GM23338 (cell line): ENCODE measurements around the gene TSPEAR. TPM values are rescaled to one million over a fixed set of nuclear protein-coding genes. Genes with fewer than 3 reads are reported as not detected.

ENCODE experiments used
- ATAC-seq: fragments of 200-7000 bp; cut with Tn5 transposase; 3 replicates; pipeline ENCODE4 v1.9.1; 2020
- DNase-seq: peaks from one replicate; pipeline ENCODE4 v3.0.0-alpha.2; 2015; ENCODE audit warnings: low spot score
- H2AFZ ChIP-seq: fragments of 200-600 bp; sonication (generic); 2 replicates; pipeline ENCODE4 v1.8.0; 2016; ENCODE audit warnings: antibody characterized with exemption, mild to moderate bottlenecking, moderate library complexity
- H3F3A ChIP-seq: fragments of 200-600 bp; sonication (generic); replicated peaks from 2 replicates; pipeline ENCODE4 v1.8.0; 2017; ENCODE audit warnings: antibody characterized with exemption, mixed run types, low read depth
- H3K27ac ChIP-seq: fragments of 200-600 bp; sonication (generic); 2 replicates; pipeline ENCODE4 v1.6.1; 2016; ENCODE audit warnings: low read depth
- H3K27me3 ChIP-seq: fragments of 200-600 bp; sonication (generic); 2 replicates; pipeline ENCODE4 v1.8.0; 2016; ENCODE audit warnings: mild to moderate bottlenecking, mixed run types, moderate library complexity; ENCODE audit not compliant: insufficient read depth
- H3K36me3 ChIP-seq: fragments of 200-600 bp; sonication (generic); 2 replicates; pipeline ENCODE4 v1.8.0; 2016; ENCODE audit warnings: mild to moderate bottlenecking; ENCODE audit not compliant: insufficient read depth
- H3K4me1 ChIP-seq: fragments of 200-600 bp; sonication (generic); 2 replicates; pipeline ENCODE4 v1.8.0; 2016; ENCODE audit warnings: mild to moderate bottlenecking, moderate library complexity; ENCODE audit not compliant: insufficient read depth
- H3K4me2 ChIP-seq: fragments of 200-600 bp; sonication (generic); 2 replicates; pipeline ENCODE4 v1.7.1; 2017; ENCODE audit warnings: mixed run types
- H3K4me3 ChIP-seq: fragments of 200-600 bp; sonication (generic); 2 replicates; pipeline ENCODE4 v1.6.1; 2016; ENCODE audit warnings: mixed run types
- H3K79me2 ChIP-seq: fragments of 200-600 bp; sonication (generic); replicated peaks from 2 replicates; pipeline ENCODE4 v1.8.0; 2017; ENCODE audit warnings: mild to moderate bottlenecking; ENCODE audit not compliant: insufficient read depth
- H3K9me2 ChIP-seq: fragments of 200-600 bp; sonication (generic); 2 replicates; pipeline ENCODE4 v1.8.0; 2017; ENCODE audit not compliant: insufficient read depth
- H4K20me1 ChIP-seq: fragments of 200-600 bp; sonication (generic); replicated peaks from 2 replicates; pipeline ENCODE4 v1.8.0; 2017; ENCODE audit warnings: mild to moderate bottlenecking; ENCODE audit not compliant: insufficient read depth
- H3K27ac Mint-ChIP-seq: 2 replicates; pipeline ENCODE4 v1.8.0; 2020; ENCODE audit warnings: inconsistent platforms, mild to moderate bottlenecking, moderate library complexity, mixed read lengths
- H3K27me3 Mint-ChIP-seq: 3 replicates; pipeline ENCODE4 v1.8.0; 2022; ENCODE audit warnings: low read depth, mild to moderate bottlenecking, moderate library complexity, mixed read lengths, inconsistent platforms; ENCODE audit not compliant: insufficient read depth, poor library complexity
- H3K36me3 Mint-ChIP-seq: 3 replicates; pipeline ENCODE4 v1.8.0; 2021; ENCODE audit warnings: low read depth, mild to moderate bottlenecking, inconsistent platforms, moderate library complexity, mixed read lengths
- H3K4me1 Mint-ChIP-seq: 3 replicates; pipeline ENCODE4 v1.8.0; 2020; ENCODE audit warnings: mild to moderate bottlenecking, inconsistent platforms, mixed read lengths
- H3K4me3 Mint-ChIP-seq: 3 replicates; pipeline ENCODE4 v1.8.0; 2021; ENCODE audit warnings: moderate library complexity, mild to moderate bottlenecking, inconsistent platforms, mixed read lengths
- H3K9me3 Mint-ChIP-seq: 3 replicates; pipeline ENCODE4 v1.8.0; 2020; ENCODE audit warnings: moderate library complexity, mild to moderate bottlenecking, inconsistent platforms, mixed read lengths
- CREB1 ChIP-seq: fragments of 250-450 bp; sonication (Bioruptor Pico); IDR thresholded peaks from 2 replicates; pipeline ENCODE4 v1.5.0; 2020; ENCODE audit warnings: low read depth, mild to moderate bottlenecking, moderate library complexity
- CTCF ChIP-seq, 2 experiments: fragments of 200-600 bp in 1 of 2; sonication (generic) in 1 of 2; conservative IDR thresholded peaks; 2 replicates each; pipeline versions ENCODE4 v1.5.1 to v1.6.1; 2016 to 2017; ENCODE audit warnings: antibody characterized with exemption in 2 of 2, low read depth in 2 of 2, mild to moderate bottlenecking in 2 of 2, moderate library complexity in 1 of 2
- ETS1 ChIP-seq: IDR thresholded peaks from 2 replicates; pipeline ENCODE4 v1.6.1; 2016; ENCODE audit warnings: antibody characterized with exemption
- EZH2 ChIP-seq: fragments of 200-600 bp; sonication (generic); IDR thresholded peaks from one replicate; pipeline ENCODE4 v1.8.0; 2017; ENCODE audit warnings: antibody characterized with exemption, mild to moderate bottlenecking, low read depth; ENCODE audit not compliant: unreplicated experiment
- EZH2phosphoT487 ChIP-seq: fragments of 200-600 bp; sonication (generic); IDR thresholded peaks from one replicate; pipeline ENCODE4 v1.8.1; 2018; ENCODE audit warnings: antibody characterized with exemption; ENCODE audit not compliant: unreplicated experiment
- JUNB ChIP-seq: IDR thresholded peaks from one replicate; pipeline ENCODE4 v1.6.1; 2016; ENCODE audit warnings: antibody characterized with exemption; ENCODE audit not compliant: unreplicated experiment
- NANOG ChIP-seq: IDR thresholded peaks from 2 replicates; pipeline ENCODE4 v1.6.1; 2016; ENCODE audit warnings: antibody characterized with exemption, borderline replicate concordance
- POLR2AphosphoS5 ChIP-seq: IDR thresholded peaks from 2 replicates; pipeline ENCODE4 v1.6.1; 2016; ENCODE audit warnings: antibody characterized with exemption, low read depth
- REST ChIP-seq: IDR thresholded peaks from one replicate; pipeline ENCODE4 v1.6.1; 2018; ENCODE audit warnings: antibody characterized with exemption; ENCODE audit not compliant: unreplicated experiment
- STAT1 ChIP-seq: IDR thresholded peaks from one replicate; pipeline ENCODE4 v1.6.1; 2016; ENCODE audit warnings: antibody characterized with exemption; ENCODE audit not compliant: unreplicated experiment
- ZNF114 ChIP-seq: fragments of 250-450 bp; sonication (Bioruptor Pico); IDR thresholded peaks from 2 replicates; pipeline ENCODE4 v1.5.0; 2020; ENCODE audit warnings: mild to moderate bottlenecking, moderate library complexity
- ZNF331 ChIP-seq: fragments of 250-450 bp; sonication (Bioruptor Pico); IDR thresholded peaks from 2 replicates; pipeline ENCODE4 v1.5.0; 2020; ENCODE audit warnings: low read depth, mild to moderate bottlenecking, moderate library complexity
- ZNF462 ChIP-seq: fragments of 250-450 bp; sonication (Bioruptor Pico); IDR thresholded peaks from 2 replicates; pipeline ENCODE4 v1.5.0; 2020; ENCODE audit warnings: mild to moderate bottlenecking, moderate library complexity
- polyA plus RNA-seq: library from polyadenylated mRNA; unstranded; fragments of >200 nt; fragmentation: Nextera tagmentation; extraction: Ambion mirVana; gene quantifications from 2 replicates; pipeline ENCODE4 v1.2.1, GENCODE V29; 2016
- total RNA-seq: library from RNA; depleted of rRNA; stranded (reverse); fragments of >200 nt; shearing (Covaris generic); gene quantifications from 2 replicates; pipeline ENCODE4 v1.2.3, GENCODE V29; 2014

TSPEAR gene
- total and polyA plus RNA-seq, 2 experiments from 2014 or later: 0.35 to 0.92 TPM

GRCh38 chr21:44511938-44512275, 199.5 kb downstream of the TSPEAR start:
- DNase-seq (no peak), ATAC-seq (no peak)
- Mint-ChIP-seq H3K27me3 (peaks cover 14% of the 10 kb centered on the region), H3K4me1 (no peaks in the 10 kb centered on the region; the same call in 2 of the 3 replicates), H3K27ac (no peak overlapping the region), H3K9me3 (no peaks in the 10 kb centered on the region; the same call in 2 of the 3 replicates), H3K36me3 (no peaks in the 10 kb centered on the region), H3K4me3 (no peak overlapping the region)
- H2AFZ ChIP-seq: no peak overlapping the region
- H4K20me1 ChIP-seq: no peaks in the 10 kb centered on the region
- H3K79me2 ChIP-seq: no peaks in the 10 kb centered on the region
- TF ChIP-seq EZH2phosphoT487 (no peak), REST (no peak), POLR2AphosphoS5 (no peak), EZH2 (no peak), NANOG (no peak), ZNF331 (CRISPR knock-in tag) (no peak), STAT1 (no peak), ZNF462 (CRISPR knock-in tag) (no peak), ETS1 (no peak), JUNB (no peak), CREB1 (CRISPR knock-in tag) (no peak), ZNF114 (CRISPR knock-in tag) (no peak), CTCF (conservative IDR thresholded peaks at IDR 0.05; ENCODE audit: low read depth in 2 of 2) (no peak)
- H3K4me1 ChIP-seq: no peaks in the 10 kb centered on the region
- no peaks in the 10 kb centered on the region for H3K36me3 ChIP-seq
- H3K27ac ChIP-seq: no peak overlapping the region
- no peaks in the 10 kb centered on the region for H3K9me2 ChIP-seq
- no peaks in the 10 kb centered on the region for H3K27me3 ChIP-seq
- H3K4me3 ChIP-seq: no peak overlapping the region
- no peak overlapping the region for H3K4me2 ChIP-seq
- H3F3A ChIP-seq: no peaks in the 10 kb centered on the region
